Measurements from ENCODE around the gene GDF2. TPM values are rescaled to one million over a fixed set of nuclear protein-coding genes. Genes with fewer than 3 reads are reported as not detected.

The GDF2 gene
- total and polyA plus RNA-seq, 4 donors = 0.13 TPM; not detected in 3

DNA sequence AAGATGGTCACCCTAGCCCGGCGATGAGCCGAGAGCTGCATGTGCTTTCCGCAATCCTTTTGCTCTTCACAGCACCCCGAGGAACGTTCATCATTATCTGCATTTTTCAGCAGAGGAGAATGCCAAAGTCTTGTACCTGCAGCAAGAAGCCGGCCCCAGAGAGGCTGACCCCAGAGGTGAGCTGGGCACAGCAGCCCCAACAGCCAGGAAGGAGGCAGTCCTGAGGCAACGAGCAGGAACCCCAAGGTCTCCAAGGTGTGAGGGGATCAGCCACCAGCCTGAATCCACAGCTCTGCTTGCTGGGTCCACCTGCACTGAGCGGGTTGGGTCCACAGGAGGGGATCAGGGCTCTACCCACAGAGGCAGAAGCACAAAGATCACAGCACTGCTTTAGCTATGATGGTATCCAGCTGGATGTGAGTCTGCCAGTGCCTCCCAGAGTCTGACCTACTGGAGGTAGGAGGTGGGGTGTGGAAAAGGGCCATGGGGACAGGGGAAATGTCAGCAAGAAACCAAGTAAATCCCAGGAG is 39.1 kb upstream of the GDF2 start:
- Histone ChIP-seq H3K4me1 (ENCODE audit: control insufficient read depth, insufficient read depth, low read length) (peaks cover 13% of the 10 kb centered on the region), H3K27ac (ENCODE audit: low read depth, low read length) (no peak overlapping the region), H3K4me3 (ENCODE audit: low read depth, low read length) (no peak overlapping the region), H3K9me3 (ENCODE audit: control insufficient read depth, insufficient read depth, low read length) (no peaks in the 10 kb centered on the region), H3K27me3 (ENCODE audit: control insufficient read depth, insufficient read depth, low read length) (no peaks in the 10 kb centered on the region), H3K36me3 (ENCODE audit: control insufficient read depth, insufficient read depth, low read length) (no peaks in the 10 kb centered on the region)
- DNase-seq (ENCODE audit: low read depth in 4 of 6, low spot score in 6 of 6) = no peak
- WGBS (ENCODE audit: insufficient coverage) = 87% methylated on average over 8 of the region's 9 CpGs

DNA sequence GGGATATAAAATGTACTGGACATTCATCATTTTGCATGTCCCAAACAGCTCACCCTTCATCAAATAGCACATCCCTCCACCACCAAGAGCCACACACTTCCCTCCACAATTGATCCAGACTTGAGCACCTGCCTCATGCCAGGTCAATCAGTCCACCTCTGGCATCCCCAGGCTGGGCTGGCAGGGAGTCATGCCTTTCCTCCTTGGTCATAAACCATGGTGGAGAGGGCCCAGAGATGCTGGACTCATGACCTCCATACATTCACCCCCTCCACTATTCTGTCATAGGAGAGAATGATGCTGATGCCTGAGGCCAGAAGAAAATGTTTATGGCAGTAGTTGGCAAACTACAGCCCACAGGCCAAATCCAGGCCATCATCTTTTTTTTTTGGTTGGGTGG is 38.4 kb upstream of the GDF2 start:
- no peaks in the 10 kb centered on the region for H3K9me3 ChIP-seq (ENCODE audit: control insufficient read depth, insufficient read depth, low read length)
- no peak for DNase-seq (ENCODE audit: low read depth in 4 of 6, low spot score in 6 of 6)
- H3K27ac ChIP-seq (ENCODE audit: low read depth, low read length) = no peak overlapping the region
- H3K4me1 ChIP-seq (ENCODE audit: control insufficient read depth, insufficient read depth, low read length) = peaks cover 13% of the 10 kb centered on the region
- no peaks in the 10 kb centered on the region for H3K36me3 ChIP-seq (ENCODE audit: control insufficient read depth, insufficient read depth, low read length)
- H3K4me3 ChIP-seq (ENCODE audit: low read depth, low read length) = no peak overlapping the region
- no peaks in the 10 kb centered on the region for H3K27me3 ChIP-seq (ENCODE audit: control insufficient read depth, insufficient read depth, low read length)

- Histone ChIP-seq H3K27ac (ENCODE audit: low read depth, low read length) (no peak overlapping the region), H3K27me3 (ENCODE audit: control insufficient read depth, insufficient read depth, low read length) (no peaks in the 10 kb centered on the region), H3K9me3 (ENCODE audit: control insufficient read depth, insufficient read depth, low read length) (no peaks in the 10 kb centered on the region), H3K4me1 (ENCODE audit: control insufficient read depth, insufficient read depth, low read length) (peaks cover 13% of the 10 kb centered on the region), H3K4me3 (ENCODE audit: low read depth, low read length) (no peak overlapping the region), H3K36me3 (ENCODE audit: control insufficient read depth, insufficient read depth, low read length) (no peaks in the 10 kb centered on the region)
- no peak for DNase-seq (ENCODE audit: low read depth in 4 of 6, low spot score in 6 of 6)
- 78% methylated on average over 7 of the region's 8 CpGs for WGBS (ENCODE audit: insufficient coverage)
Measured at GRCh38 chr10:47285381-47286115, 36.7 kb upstream of the GDF2 start.

DNA sequence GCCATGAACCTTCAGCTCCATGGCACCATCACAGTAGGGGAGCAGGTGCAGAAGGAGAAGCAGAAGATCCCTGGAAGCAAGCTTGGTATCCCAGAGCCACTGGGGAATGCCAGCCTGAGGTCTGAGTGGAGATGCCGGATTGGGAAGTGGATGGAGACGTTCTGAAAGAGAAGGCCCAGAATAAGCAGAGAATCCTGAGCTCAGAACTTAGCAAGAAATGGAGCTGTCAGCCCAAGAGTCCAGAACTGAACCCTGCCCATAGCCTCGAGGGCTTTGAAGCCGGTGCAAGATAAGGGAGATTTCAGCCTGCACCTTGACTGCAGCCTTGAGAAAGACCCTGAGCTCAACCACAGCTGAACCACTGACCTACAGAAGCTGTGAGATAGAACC is 36.1 kb upstream of the GDF2 start:
- DNase-seq (ENCODE audit: low read depth in 4 of 6, low spot score in 6 of 6) = no peak
- WGBS (ENCODE audit: insufficient coverage) = 92% methylated on average over 2 of the region's 4 CpGs
- peaks cover 13% of the 10 kb centered on the region for H3K4me1 ChIP-seq (ENCODE audit: control insufficient read depth, insufficient read depth, low read length)

DNA sequence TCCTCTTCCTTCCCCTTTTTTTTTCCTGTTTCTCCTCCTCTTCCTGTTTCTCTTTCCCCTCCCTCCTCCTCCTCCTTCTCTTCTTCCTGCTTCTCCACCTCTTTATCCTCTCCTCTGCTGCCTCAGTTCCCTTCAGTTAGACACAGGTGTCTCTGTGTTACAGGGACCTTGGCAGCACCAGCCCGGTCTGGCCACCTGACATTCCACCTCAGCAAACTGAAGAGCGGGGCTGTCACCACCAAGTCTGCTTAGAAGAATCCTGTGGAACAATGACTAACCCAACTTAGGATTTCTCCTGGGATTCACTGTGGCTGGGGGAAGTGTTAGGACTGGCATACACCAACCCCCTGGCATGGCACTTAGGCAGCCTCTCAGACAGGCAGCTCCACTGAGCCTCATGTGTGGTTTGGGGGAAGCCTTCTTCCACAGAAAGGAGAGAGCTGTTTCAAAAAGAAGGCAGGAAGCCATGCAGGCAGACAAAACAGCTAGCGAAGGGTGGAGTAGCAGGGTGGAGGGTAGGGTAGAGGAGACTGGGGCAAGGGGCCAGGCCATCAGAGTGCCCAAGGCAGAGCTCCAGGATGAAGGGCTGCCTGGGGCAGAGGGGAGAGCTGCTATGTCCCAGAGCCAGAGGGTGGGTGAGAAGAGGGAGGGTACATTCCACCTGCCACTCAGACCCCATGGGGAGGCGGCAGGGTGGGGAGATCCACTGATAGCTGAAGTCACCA is 35.5 kb upstream of the GDF2 start:
- H3K36me3 ChIP-seq (ENCODE audit: control insufficient read depth, insufficient read depth, low read length) = no peaks in the 10 kb centered on the region
- no peak overlapping the region for H3K27ac ChIP-seq (ENCODE audit: low read depth, low read length)
- H3K4me3 ChIP-seq (ENCODE audit: low read depth, low read length) = no peak overlapping the region
- no peak for DNase-seq (ENCODE audit: low read depth in 4 of 6, low spot score in 6 of 6)
- peaks cover 13% of the 10 kb centered on the region for H3K4me1 ChIP-seq (ENCODE audit: control insufficient read depth, insufficient read depth, low read length)
- H3K27me3 ChIP-seq (ENCODE audit: control insufficient read depth, insufficient read depth, low read length) = no peaks in the 10 kb centered on the region
- no peaks in the 10 kb centered on the region for H3K9me3 ChIP-seq (ENCODE audit: control insufficient read depth, insufficient read depth, low read length)
- WGBS (ENCODE audit: insufficient coverage) = 94% methylated on average over 3 of the region's 4 CpGs

More for the DNA sequence above, 36.1 kb upstream of the GDF2 start:
- no peak overlapping the region for H3K27ac ChIP-seq (ENCODE audit: low read depth, low read length)
- H3K36me3 ChIP-seq (ENCODE audit: control insufficient read depth, insufficient read depth, low read length) = no peaks in the 10 kb centered on the region
- H3K4me3 ChIP-seq (ENCODE audit: low read depth, low read length) = no peak overlapping the region
- H3K9me3 ChIP-seq (ENCODE audit: control insufficient read depth, insufficient read depth, low read length) = no peaks in the 10 kb centered on the region
- H3K27me3 ChIP-seq (ENCODE audit: control insufficient read depth, insufficient read depth, low read length) = no peaks in the 10 kb centered on the region

DNA sequence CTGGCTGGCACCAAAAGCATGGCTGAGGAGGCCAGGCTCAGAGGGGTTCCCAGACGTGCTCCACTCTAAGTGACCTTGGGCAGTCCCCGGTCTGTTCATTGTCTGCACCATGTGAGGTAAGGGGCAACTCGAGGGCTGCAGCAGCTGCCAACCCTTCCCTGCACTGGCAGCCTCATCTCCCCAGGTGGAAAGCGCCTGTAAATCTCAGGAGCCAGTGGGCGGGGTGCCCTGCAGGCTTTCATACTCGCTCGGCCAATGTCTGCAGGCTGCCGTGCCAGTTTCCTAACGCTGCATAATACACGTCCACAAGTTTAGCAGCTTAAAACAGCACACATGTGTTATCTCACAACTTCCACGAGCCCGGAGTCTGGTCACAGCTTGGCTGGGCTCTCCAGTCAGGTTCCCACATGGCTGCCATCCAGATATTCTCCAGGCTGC is 34.9 kb upstream of the GDF2 start:
- H3K36me3 ChIP-seq (ENCODE audit: control insufficient read depth, insufficient read depth, low read length) = no peaks in the 10 kb centered on the region
- H3K9me3 ChIP-seq (ENCODE audit: control insufficient read depth, insufficient read depth, low read length) = no peaks in the 10 kb centered on the region
- no peak overlapping the region for H3K27ac ChIP-seq (ENCODE audit: low read depth, low read length)
- DNase-seq (ENCODE audit: low read depth in 4 of 6, low spot score in 6 of 6) = peak in 1 of 6 donors; percentile 41
- 66% methylated on average over 12 of the region's 12 CpGs for WGBS (ENCODE audit: insufficient coverage)
- H3K4me1 ChIP-seq (ENCODE audit: control insufficient read depth, insufficient read depth, low read length) = peaks cover 13% of the 10 kb centered on the region
- no peaks in the 10 kb centered on the region for H3K27me3 ChIP-seq (ENCODE audit: control insufficient read depth, insufficient read depth, low read length)
- no peak overlapping the region for H3K4me3 ChIP-seq (ENCODE audit: low read depth, low read length)

DNA sequence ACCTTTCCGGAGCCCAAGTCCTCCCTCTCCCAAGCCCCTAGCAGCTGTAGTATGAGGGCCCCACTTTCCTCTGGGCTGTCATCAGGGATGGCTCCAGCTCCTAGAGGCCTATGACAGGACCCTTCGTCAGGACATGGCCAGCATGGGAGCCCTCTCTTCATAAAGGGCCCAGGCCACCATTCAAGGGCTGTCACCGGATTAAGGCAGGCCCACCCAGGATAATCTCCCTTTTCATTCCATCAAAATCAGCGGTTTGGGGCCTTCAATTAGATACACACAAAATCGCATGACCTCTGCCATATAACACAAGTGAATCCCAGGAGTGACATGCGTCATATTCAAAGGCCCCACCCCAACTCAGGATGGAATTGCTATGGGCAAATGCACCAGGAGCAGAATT is 34.4 kb upstream of the GDF2 start:
- H3K9me3 ChIP-seq (ENCODE audit: control insufficient read depth, insufficient read depth, low read length) = no peaks in the 10 kb centered on the region
- no peaks in the 10 kb centered on the region for H3K36me3 ChIP-seq (ENCODE audit: control insufficient read depth, insufficient read depth, low read length)
- H3K4me3 ChIP-seq (ENCODE audit: low read depth, low read length) = no peak overlapping the region
- DNase-seq (ENCODE audit: low read depth in 4 of 6, low spot score in 6 of 6) = no peak
- H3K27me3 ChIP-seq (ENCODE audit: control insufficient read depth, insufficient read depth, low read length) = no peaks in the 10 kb centered on the region
- no peak overlapping the region for H3K27ac ChIP-seq (ENCODE audit: low read depth, low read length)
- WGBS (ENCODE audit: insufficient coverage) = 91% methylated on average over 6 of the region's 6 CpGs
- H3K4me1 ChIP-seq (ENCODE audit: control insufficient read depth, insufficient read depth, low read length) = peaks cover 13% of the 10 kb centered on the region

GRCh38 chr10:47288236-47288635 is 34.0 kb upstream of the GDF2 start:
- H3K36me3 ChIP-seq (ENCODE audit: control insufficient read depth, insufficient read depth, low read length) = no peaks in the 10 kb centered on the region
- H3K4me3 ChIP-seq (ENCODE audit: low read depth, low read length) = no peak overlapping the region
- no peak for DNase-seq (ENCODE audit: low read depth in 4 of 6, low spot score in 6 of 6)
- no peak overlapping the region for H3K27ac ChIP-seq (ENCODE audit: low read depth, low read length)
- no peaks in the 10 kb centered on the region for H3K27me3 ChIP-seq (ENCODE audit: control insufficient read depth, insufficient read depth, low read length)
- WGBS (ENCODE audit: insufficient coverage) = 90% methylated on average over 4 of the region's 8 CpGs
- H3K9me3 ChIP-seq (ENCODE audit: control insufficient read depth, insufficient read depth, low read length) = no peaks in the 10 kb centered on the region
- peaks cover 13% of the 10 kb centered on the region for H3K4me1 ChIP-seq (ENCODE audit: control insufficient read depth, insufficient read depth, low read length)

- DNase-seq (ENCODE audit: low read depth in 4 of 6, low spot score in 6 of 6) = no peak
- H3K4me3 ChIP-seq (ENCODE audit: low read depth, low read length) = no peak overlapping the region
- no peaks in the 10 kb centered on the region for H3K27me3 ChIP-seq (ENCODE audit: control insufficient read depth, insufficient read depth, low read length)
- H3K4me1 ChIP-seq (ENCODE audit: control insufficient read depth, insufficient read depth, low read length) = peaks cover 13% of the 10 kb centered on the region
- 79% methylated on average over 8 of the region's 9 CpGs for WGBS (ENCODE audit: insufficient coverage)
- no peaks in the 10 kb centered on the region for H3K9me3 ChIP-seq (ENCODE audit: control insufficient read depth, insufficient read depth, low read length)
- H3K36me3 ChIP-seq (ENCODE audit: control insufficient read depth, insufficient read depth, low read length) = no peaks in the 10 kb centered on the region
- H3K27ac ChIP-seq (ENCODE audit: low read depth, low read length) = no peak overlapping the region
Measured at GRCh38 chr10:47288916-47289495, 33.2 kb upstream of the GDF2 start.

Data from spinal cord (tissue), 10 donors.